ENCODE data around the gene OLFM3. TPM values are rescaled to one million over a fixed set of nuclear protein-coding genes. Genes with fewer than 3 reads are reported as not detected.
A peak's percentile ranks its signal among the peaks of the same experiment; 100 is the strongest.

Gene OLFM3
- total RNA-seq, 1 donor from 2014 or later, result not detected

- no peak overlapping the region for H3K27ac Mint-ChIP-seq (ENCODE audit: unreplicated experiment)
- H3K4me1 Mint-ChIP-seq (ENCODE audit: unreplicated experiment), result no peaks in the 10 kb centered on the region
- DNase-seq (ENCODE audit: extremely low spot score, unreplicated experiment), result no peak
- TF ChIP-seq, protein P1, sequence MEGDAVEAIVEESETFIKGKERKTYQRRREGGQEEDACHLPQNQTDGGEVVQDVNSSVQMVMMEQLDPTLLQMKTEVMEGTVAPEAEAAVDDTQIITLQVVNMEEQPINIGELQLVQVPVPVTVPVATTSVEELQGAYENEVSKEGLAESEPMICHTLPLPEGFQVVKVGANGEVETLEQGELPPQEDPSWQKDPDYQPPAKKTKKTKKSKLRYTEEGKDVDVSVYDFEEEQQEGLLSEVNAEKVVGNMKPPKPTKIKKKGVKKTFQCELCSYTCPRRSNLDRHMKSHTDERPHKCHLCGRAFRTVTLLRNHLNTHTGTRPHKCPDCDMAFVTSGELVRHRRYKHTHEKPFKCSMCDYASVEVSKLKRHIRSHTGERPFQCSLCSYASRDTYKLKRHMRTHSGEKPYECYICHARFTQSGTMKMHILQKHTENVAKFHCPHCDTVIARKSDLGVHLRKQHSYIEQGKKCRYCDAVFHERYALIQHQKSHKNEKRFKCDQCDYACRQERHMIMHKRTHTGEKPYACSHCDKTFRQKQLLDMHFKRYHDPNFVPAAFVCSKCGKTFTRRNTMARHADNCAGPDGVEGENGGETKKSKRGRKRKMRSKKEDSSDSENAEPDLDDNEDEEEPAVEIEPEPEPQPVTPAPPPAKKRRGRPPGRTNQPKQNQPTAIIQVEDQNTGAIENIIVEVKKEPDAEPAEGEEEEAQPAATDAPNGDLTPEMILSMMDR (IDR thresholded peaks at IDR 0.05), result no peak
- H3K27me3 Mint-ChIP-seq (ENCODE audit: unreplicated experiment), result no peaks in the 10 kb centered on the region
- no peak overlapping the region for H3K4me3 Mint-ChIP-seq (ENCODE audit: unreplicated experiment)
- H3K9me3 Mint-ChIP-seq (ENCODE audit: unreplicated experiment), result no peaks in the 10 kb centered on the region
- no peaks in the 10 kb centered on the region for H3K36me3 Mint-ChIP-seq (ENCODE audit: unreplicated experiment)
These were observed 19.5 kb downstream of the OLFM3 start for GRCh38 chr1:101977266-101977665.

DNA sequence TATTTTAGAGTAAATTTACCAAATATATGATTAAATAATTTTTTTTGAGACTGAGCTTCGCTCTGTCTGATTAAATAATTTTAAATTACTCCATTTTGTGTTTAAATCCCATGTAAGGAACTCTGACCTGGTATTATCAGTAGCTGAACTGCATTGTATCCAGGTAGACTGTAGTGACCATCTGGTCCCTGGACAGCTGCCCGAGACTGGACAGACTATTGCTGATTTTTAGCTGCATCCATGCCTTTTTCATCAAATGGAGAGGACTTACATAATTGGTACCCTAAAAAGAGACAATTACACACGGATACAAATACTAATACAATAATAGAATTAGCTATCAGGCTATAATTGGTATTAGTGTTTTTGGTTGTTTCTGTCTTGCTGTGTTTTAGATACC is 20.6 kb downstream of the OLFM3 start:
- H3K4me3 Mint-ChIP-seq (ENCODE audit: unreplicated experiment), result no peak overlapping the region
- DNase-seq (ENCODE audit: extremely low spot score, unreplicated experiment), result no peak
- H3K4me1 Mint-ChIP-seq (ENCODE audit: unreplicated experiment), result no peaks in the 10 kb centered on the region
- H3K36me3 Mint-ChIP-seq (ENCODE audit: unreplicated experiment), result no peaks in the 10 kb centered on the region
- TF ChIP-seq, protein P1 (IDR thresholded peaks at IDR 0.05), result no peak
- no peaks in the 10 kb centered on the region for H3K9me3 Mint-ChIP-seq (ENCODE audit: unreplicated experiment)
- no peak overlapping the region for H3K27ac Mint-ChIP-seq (ENCODE audit: unreplicated experiment)
- H3K27me3 Mint-ChIP-seq (ENCODE audit: unreplicated experiment), result no peaks in the 10 kb centered on the region

GRCh38 chr1:101975371-101975770 is 21.4 kb downstream of the OLFM3 start:
- H3K9me3 Mint-ChIP-seq (ENCODE audit: unreplicated experiment), result no peaks in the 10 kb centered on the region
- no peak for DNase-seq (ENCODE audit: extremely low spot score, unreplicated experiment)
- no peaks in the 10 kb centered on the region for H3K4me1 Mint-ChIP-seq (ENCODE audit: unreplicated experiment)
- no peaks in the 10 kb centered on the region for H3K36me3 Mint-ChIP-seq (ENCODE audit: unreplicated experiment)
- no peaks in the 10 kb centered on the region for H3K27me3 Mint-ChIP-seq (ENCODE audit: unreplicated experiment)
- H3K4me3 Mint-ChIP-seq (ENCODE audit: unreplicated experiment), result no peak overlapping the region
- H3K27ac Mint-ChIP-seq (ENCODE audit: unreplicated experiment), result no peak overlapping the region
- TF ChIP-seq, protein P1 (IDR thresholded peaks at IDR 0.05), result no peak

DNA sequence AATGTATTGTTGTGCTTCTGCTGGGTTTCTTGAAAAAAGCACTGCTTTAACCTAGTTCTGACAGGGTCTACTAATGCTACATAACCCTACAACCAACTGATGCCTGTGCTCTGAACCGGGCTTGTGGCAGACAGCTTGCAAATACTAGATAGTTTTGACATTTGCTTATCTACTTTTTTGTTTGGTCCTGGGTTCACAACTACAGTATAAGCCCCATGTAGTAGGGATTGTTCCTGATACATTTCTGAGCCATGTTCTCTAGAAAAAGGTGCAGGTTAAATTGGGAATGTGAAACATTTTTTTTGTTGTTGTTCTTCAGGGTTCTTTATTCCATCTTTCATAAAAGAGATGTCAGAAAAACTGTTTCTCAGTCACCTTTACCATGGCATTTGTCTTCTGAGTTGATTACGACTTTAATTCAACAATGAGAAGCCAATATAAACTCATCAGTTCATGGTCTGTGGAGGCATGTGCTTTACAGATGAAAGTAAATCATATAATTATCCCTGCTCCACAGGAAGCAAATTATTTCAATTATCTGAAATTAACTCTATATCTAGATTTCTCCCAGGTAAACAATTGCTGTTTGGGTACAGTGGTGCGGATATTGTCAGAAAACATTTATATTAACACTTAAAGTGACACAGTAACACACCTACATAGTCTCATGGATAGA is 22.0 kb downstream of the OLFM3 start:
- no peak for DNase-seq (ENCODE audit: extremely low spot score, unreplicated experiment)
- no peak overlapping the region for H3K4me3 Mint-ChIP-seq (ENCODE audit: unreplicated experiment)
- H3K27ac Mint-ChIP-seq (ENCODE audit: unreplicated experiment), result no peak overlapping the region
- no peaks in the 10 kb centered on the region for H3K27me3 Mint-ChIP-seq (ENCODE audit: unreplicated experiment)
- H3K4me1 Mint-ChIP-seq (ENCODE audit: unreplicated experiment), result no peaks in the 10 kb centered on the region
- H3K36me3 Mint-ChIP-seq (ENCODE audit: unreplicated experiment), result no peaks in the 10 kb centered on the region
- H3K9me3 Mint-ChIP-seq (ENCODE audit: unreplicated experiment), result no peaks in the 10 kb centered on the region
- TF ChIP-seq, protein P1 (IDR thresholded peaks at IDR 0.05), result no peak

DNA sequence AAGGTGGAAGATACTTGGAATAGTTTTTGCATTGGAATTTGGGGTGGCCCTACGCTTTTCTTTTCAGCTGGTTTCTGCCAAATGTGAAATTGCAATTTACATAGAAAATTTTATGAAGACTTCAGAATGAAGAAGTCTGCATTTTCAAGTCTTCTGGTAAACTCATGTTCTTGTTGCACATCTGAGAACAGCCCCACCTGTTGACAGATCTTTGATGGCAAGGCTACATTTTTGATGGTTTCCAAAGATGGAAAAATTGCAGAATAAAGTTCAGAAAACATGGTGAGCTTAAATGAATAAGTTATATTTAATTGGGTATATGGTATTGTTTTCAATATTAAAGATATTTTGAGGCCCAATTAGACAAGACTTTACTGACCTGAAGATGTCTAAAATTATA is 25.4 kb downstream of the OLFM3 start:
- no peaks in the 10 kb centered on the region for H3K27me3 Mint-ChIP-seq (ENCODE audit: unreplicated experiment)
- DNase-seq (ENCODE audit: extremely low spot score, unreplicated experiment), result no peak
- no peaks in the 10 kb centered on the region for H3K4me1 Mint-ChIP-seq (ENCODE audit: unreplicated experiment)
- H3K27ac Mint-ChIP-seq (ENCODE audit: unreplicated experiment), result no peak overlapping the region
- H3K9me3 Mint-ChIP-seq (ENCODE audit: unreplicated experiment), result no peaks in the 10 kb centered on the region
- no peak overlapping the region for H3K4me3 Mint-ChIP-seq (ENCODE audit: unreplicated experiment)
- TF ChIP-seq, protein P1 (IDR thresholded peaks at IDR 0.05), result peak; percentile 18
- H3K36me3 Mint-ChIP-seq (ENCODE audit: unreplicated experiment), result no peaks in the 10 kb centered on the region
